T1000 (cell line): ENCODE data around the gene IER3IP1.
"Not testable (repeated sequence)": the region's sequence is repeated elsewhere in the genome, so short reads cannot be mapped to it uniquely, and the experiment has no call there.

Experiments
- DNase-seq: peaks from one replicate; lab custom pipeline; 2025; ENCODE audit warnings: mixed read lengths; lab: John Stamatoyannopoulos, UW

IER3IP1 gene

DNA sequence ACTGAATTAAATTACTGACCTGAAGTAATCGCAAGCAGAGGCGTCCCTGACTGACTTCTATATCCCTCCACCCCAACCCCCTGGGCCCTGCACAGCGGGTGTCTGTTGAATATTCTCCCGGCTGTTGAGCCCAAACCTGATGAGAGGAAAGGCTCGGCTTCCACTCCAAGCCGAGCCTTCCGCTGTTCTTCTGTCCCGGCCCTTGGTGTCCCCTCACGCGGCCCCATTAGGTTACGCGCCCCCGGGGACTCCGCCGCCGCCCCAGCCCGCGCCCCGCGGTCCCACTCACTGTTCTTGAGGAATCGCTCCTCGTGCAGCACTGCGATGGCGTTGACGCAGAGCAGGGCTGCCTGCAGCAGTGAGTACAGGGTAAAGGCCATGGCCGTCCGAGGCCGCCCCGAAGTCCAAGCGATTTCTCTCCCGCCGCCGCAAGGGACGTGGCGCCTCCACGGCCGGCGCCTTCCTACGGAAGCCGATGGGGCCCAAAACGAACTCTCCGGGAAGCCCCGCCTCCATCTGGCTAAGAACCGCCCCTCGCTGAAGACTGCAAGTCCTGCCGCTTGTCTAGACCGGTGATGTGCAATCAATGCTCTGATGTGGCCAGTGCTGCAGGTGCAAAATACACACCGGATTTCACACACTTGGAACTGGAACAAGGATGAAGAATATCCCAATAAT, at the start of gene IER3IP1:
Gene IER3IP1, minus strand, starts transcription at position 467 of the 678 bp plus-strand sequence. Its CDS starts 87 bp downstream, at position 380.
- DNase-seq, result peak; percentile 77

DNA sequence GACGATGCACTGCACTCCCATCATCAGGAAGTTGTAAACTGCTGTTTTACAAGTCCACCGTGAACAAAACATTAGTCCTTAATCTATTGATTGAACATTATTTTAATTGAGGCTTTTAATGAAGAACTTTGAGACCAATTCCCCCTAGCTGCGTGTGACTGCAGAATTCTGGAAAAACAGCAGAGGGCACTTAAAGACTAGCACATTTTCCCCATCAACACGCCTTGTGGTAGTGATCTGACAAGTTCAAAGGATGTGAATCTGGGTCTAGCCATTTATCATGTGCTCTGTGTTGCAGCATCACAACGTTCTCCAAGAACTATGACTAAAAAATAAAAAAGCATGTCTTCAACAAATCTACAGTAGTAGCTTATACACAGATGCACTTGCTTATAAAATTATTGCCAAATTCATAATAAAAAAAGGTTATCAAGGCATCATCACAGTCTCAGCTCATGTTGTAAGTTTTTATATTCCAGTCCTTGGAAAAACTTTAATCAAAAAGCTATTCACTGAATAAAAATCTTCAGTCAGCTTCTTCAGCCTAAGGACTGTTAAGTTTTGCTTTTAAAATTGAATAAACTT, 39.5 kb upstream of the IER3IP1 start:
- DNase-seq, result no peak

DNA sequence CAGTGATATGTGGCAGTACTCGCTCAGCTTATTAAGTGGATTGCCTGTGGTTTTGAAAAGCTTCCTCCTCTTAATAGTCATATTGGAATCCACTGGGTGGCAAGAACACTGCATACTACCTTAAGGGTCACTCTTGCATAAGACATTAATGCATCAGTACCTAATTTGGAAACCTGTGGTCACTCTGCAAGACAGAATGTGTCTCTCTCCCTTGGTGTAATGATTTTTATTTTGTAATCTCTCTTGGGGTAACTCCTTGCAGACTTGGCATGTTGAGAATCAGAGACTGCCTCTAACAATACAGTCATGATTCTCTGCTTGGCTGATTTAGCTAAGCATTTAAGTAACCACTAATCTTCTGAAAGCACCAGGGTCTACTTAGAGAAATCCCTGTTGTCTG, 33.0 kb upstream of the IER3IP1 start:
- DNase-seq, result no peak

GRCh38 chr18:47206945-47207637, 30.9 kb upstream of the IER3IP1 start:
- no peak for DNase-seq

- DNase-seq, result no peak
Observed at GRCh38 chr18:47204908-47205522, 28.9 kb upstream of the IER3IP1 start.

DNA sequence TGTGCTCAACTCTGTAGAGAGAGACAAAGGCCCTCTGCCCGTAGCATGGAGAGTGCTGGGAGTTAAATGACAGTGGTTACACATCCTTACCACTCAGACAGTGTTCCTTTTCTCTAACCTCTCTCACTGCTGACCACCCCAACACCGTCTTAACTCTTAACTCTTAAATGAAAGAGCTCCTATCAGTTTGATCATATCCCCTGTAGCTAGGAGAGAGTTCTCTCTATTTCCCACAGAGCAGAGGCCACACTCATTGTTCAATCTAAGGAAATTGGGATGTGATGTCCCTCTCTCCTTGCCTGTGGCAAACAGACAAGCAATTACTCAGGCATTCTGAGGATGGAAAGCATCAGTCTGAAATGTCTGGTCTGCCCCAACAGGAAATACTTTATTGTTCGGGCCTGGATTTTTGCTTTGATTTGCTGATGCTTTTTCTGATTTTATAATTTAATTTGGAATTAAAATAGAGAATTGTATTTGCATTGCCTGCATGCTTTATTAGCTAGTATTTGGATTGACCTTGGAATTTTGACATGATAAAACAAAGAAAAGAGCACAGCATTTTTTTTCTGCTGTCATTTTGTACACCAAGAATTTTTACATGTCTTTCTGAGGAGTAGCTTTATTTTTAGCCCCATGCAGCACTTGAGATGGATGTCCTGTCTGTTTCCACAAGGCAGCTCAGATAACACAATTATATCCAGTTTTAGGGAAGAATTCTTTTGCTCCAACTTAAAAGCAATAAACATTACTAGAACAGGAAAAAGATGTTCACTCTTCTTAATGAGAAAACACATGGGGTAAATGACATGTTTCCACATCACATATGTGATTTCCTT, 27.7 kb upstream of the IER3IP1 start:
- DNase-seq, result no peak

GRCh38 chr18:47195961-47196360, 19.8 kb upstream of the IER3IP1 start:
- DNase-seq, result not testable (repeated sequence)

- no peak for DNase-seq
Observed at GRCh38 chr18:47191961-47192360, 15.8 kb upstream of the IER3IP1 start.

DNA sequence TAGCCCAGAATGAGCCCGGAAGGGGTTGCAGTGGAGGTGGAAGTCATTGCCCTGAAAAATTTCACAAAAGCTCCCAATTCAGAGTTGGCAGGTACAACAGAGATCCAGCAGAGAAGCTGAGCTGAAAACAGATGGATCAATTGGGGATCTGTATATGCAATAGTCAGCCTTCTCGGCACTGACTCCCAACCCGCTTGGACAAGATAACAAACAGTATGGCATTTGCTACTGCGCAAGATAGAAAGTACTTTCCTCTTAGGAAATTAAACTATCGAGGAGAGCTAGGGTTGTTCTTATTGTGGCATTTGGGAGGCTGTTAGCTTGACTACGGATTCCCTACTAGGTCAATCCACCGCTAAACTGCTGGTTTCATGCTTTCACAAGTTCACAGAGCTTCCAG, 11.6 kb upstream of the IER3IP1 start:
- DNase-seq, result no peak

GRCh38 chr18:47184419-47185050, 8.4 kb upstream of the IER3IP1 start:
- DNase-seq, result no peak

GRCh38 chr18:47182156-47182555, 6.0 kb upstream of the IER3IP1 start:
- DNase-seq, result not testable (repeated sequence)

GRCh38 chr18:47180765-47181164, 4.6 kb upstream of the IER3IP1 start:
- no peak for DNase-seq

GRCh38 chr18:47179520-47179919, 3.4 kb upstream of the IER3IP1 start:
- DNase-seq, result no peak

DNA sequence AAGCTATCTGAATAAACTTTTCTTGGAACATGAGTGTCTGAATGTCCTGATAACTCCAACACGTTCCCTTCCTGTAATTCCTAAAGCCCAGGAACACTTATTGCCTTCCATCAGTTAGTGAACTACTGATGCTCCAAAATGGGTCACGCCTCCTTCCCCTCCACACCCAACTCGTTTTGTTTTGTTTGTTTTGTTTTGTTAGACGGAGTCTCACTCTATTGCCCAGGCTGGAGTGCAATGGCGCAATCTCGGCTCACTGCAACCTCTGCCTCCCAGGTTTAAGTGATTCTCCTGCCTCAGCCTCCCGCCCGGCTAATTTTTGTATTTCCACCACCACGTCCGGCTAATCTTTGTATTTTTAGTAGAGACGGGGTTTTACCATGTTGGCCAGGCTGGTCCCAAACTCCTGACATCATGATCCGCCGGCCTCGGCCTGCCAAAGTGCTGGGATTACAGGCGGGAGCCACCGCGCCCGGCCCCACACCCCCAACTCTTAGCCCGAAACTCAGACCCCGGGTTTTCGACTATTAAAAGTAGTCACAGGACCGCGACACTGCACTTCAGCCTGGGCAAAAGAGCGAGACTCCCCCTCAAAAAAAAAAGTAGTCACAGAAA, 774 bp downstream of the IER3IP1 start:
- no peak for DNase-seq

- DNase-seq, result no peak
Observed at GRCh38 chr18:47174545-47175116, 1.5 kb downstream of the IER3IP1 start.

DNA sequence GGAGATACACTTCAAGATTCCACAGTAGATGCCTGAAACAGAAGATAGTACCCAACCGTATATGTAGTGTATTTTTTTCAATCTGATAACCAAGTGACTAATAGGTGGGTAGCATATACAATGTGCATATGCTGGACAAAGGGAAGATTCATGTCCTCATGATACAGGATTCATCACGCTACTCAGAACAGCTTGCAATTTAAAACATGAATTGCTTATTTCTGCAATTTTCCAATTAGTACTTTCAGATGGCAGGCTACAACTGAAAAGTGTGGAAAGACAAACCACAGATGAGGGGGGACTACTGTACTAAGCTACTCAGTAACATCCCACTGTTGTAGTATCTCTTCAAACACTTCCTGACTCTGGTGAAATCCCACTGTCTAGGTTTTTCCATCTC, 3.7 kb downstream of the IER3IP1 start:
- no peak for DNase-seq

GRCh38 chr18:47168913-47169312, 7.3 kb downstream of the IER3IP1 start:
- no peak for DNase-seq

DNA sequence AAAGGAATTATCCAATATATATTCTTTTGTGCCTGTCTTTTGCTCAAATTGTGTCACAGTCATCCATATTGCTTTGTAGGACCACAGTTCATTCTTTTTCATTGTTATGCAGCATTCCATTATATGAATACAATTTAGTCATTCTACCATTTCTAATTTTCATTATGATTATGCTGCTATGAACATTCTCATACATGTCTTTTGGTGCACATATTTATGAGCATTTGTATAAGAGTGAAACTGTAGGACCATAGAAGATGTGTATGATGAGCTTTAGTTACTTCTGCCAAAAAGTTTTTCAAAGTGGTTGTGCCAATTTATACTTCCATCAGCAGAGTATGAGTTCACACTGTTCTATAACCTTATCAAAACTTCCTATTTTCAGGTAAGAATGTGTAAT, 7.7 kb downstream of the IER3IP1 start:
- DNase-seq, result no peak

DNA sequence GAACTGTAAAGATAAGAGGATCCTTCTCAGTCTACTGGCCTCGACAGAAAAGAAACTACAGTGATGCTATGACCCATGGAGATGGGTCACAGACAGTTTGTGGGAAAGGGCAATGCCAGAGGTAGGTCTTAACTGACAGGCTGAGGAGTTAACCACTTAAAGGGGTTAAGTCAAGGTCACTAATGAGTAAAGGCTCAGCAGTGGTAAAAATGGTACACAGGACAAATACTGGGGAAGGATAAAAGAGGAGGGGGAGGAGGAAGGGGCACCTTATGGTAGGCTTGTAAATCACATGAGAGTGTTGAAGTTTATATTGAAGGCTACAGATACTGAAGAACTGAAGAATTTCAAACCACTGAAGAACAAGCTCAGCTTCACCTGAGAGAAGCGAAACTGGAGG, 9.9 kb downstream of the IER3IP1 start:
- DNase-seq, result no peak

DNA sequence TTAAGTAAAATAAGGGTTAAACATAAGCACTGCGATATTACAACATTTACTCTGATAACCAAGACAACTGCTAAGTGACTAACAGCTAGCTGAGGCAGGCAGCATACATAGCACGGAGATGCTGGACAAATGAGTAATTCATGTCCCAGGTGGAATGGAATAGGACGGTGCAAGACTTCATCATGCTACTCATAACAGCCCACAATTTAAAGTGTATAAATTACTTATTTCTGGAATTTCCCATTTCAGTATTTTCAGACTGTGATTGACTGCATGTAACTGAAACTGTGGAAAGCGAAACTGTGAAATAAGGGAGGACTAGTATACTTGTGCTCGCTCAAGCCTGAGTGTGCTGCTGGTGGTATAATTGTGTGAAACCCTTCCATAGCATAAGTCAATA, 12.9 kb downstream of the IER3IP1 start:
- no peak for DNase-seq

DNA sequence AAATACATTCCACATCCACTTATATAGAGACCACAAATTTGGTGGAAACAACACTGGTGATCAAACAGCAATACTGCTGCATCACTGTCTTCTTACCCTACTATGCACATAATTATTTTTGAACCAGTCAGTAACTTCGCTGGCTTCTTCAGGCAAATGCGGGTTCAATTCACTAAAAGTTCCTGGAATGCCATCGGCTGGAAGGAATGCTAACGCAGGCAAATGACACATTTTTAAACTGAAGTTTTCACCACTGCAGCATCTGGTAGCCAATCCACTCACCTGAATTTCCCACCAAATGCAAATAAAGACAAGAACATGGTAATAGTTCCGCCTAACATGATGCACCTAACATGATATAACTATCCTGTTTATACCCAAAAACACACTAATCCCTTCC, 15.9 kb downstream of the IER3IP1 start:
- DNase-seq, result no peak
